ENCODE measurements around the gene WWC1.

The WWC1 gene

GRCh38 chr5:168443533-168443932 is 152.1 kb downstream of the WWC1 start:
- no peaks in the 10 kb centered on the region for H3K27me3 ChIP-seq (replicated peaks; ENCODE audit: control insufficient read depth, insufficient read depth, low read length)
- no peak for TF ChIP-seq CTCF (IDR thresholded peaks at IDR 0.05; ENCODE audit: insufficient read depth, low read length, poor library complexity, severe bottlenecking)
- H3K4me3 ChIP-seq (replicated peaks; ENCODE audit: low read depth, low read length), result no peak overlapping the region
- no peaks in the 10 kb centered on the region for H3K36me3 ChIP-seq (ENCODE audit: control insufficient read depth, insufficient read depth, low read length)
- no peak for DNase-seq (ENCODE audit: extremely low read depth, insufficient read length)

- H3K27me3 ChIP-seq (replicated peaks; ENCODE audit: control insufficient read depth, insufficient read depth, low read length), result no peaks in the 10 kb centered on the region
- H3K4me3 ChIP-seq (replicated peaks; ENCODE audit: low read depth, low read length), result no peak overlapping the region
- no peak for TF ChIP-seq CTCF (IDR thresholded peaks at IDR 0.05; ENCODE audit: insufficient read depth, low read length, poor library complexity, severe bottlenecking)
- H3K36me3 ChIP-seq (ENCODE audit: control insufficient read depth, insufficient read depth, low read length), result no peaks in the 10 kb centered on the region
- no peak for DNase-seq (ENCODE audit: extremely low read depth, insufficient read length)
These were observed 152.7 kb downstream of the WWC1 start for GRCh38 chr5:168443950-168444700.

GRCh38 chr5:168446983-168447619 is 155.7 kb downstream of the WWC1 start:
- no peak for TF ChIP-seq CTCF (IDR thresholded peaks at IDR 0.05; ENCODE audit: insufficient read depth, low read length, poor library complexity, severe bottlenecking)
- Histone ChIP-seq H3K36me3 (ENCODE audit: control insufficient read depth, insufficient read depth, low read length) (no peaks in the 10 kb centered on the region), H3K4me3 (replicated peaks; ENCODE audit: low read depth, low read length) (no peak overlapping the region), H3K27me3 (replicated peaks; ENCODE audit: control insufficient read depth, insufficient read depth, low read length) (no peaks in the 10 kb centered on the region)
- DNase-seq (ENCODE audit: extremely low read depth, insufficient read length), result no peak

- H3K4me3 ChIP-seq (replicated peaks; ENCODE audit: low read depth, low read length), result no peak overlapping the region
- H3K36me3 ChIP-seq (ENCODE audit: control insufficient read depth, insufficient read depth, low read length), result no peaks in the 10 kb centered on the region
- TF ChIP-seq CTCF (IDR thresholded peaks at IDR 0.05; ENCODE audit: insufficient read depth, low read length, poor library complexity, severe bottlenecking), result no peak
- H3K27me3 ChIP-seq (replicated peaks; ENCODE audit: control insufficient read depth, insufficient read depth, low read length), result no peaks in the 10 kb centered on the region
- no peak for DNase-seq (ENCODE audit: extremely low read depth, insufficient read length)
These were observed 156.4 kb downstream of the WWC1 start for GRCh38 chr5:168447808-168448207.

- DNase-seq (ENCODE audit: extremely low read depth, insufficient read length), result no peak
- no peaks in the 10 kb centered on the region for H3K27me3 ChIP-seq (replicated peaks; ENCODE audit: control insufficient read depth, insufficient read depth, low read length)
- H3K4me3 ChIP-seq (replicated peaks; ENCODE audit: low read depth, low read length), result no peak overlapping the region
- no peak for TF ChIP-seq CTCF (IDR thresholded peaks at IDR 0.05; ENCODE audit: insufficient read depth, low read length, poor library complexity, severe bottlenecking)
- H3K36me3 ChIP-seq (ENCODE audit: control insufficient read depth, insufficient read depth, low read length), result no peaks in the 10 kb centered on the region
These were observed 157.7 kb downstream of the WWC1 start for GRCh38 chr5:168449166-168449565.

All from GM06990 (cell line).